GM13976 (cell line): ENCODE data around the gene FYCO1.

Experiments used
- DNase-seq: peaks from one replicate; pipeline ENCODE4 v3.0.0; 2012; ENCODE audit warnings: low spot score
- CTCF ChIP-seq: IDR thresholded peaks from 2 replicates; pipeline ENCODE4 v1.5.1; 2012; ENCODE audit warnings: borderline replicate concordance, mild to moderate bottlenecking; ENCODE audit not compliant: insufficient read depth; ENCODE audit errors: extremely low read depth, missing control alignments, control extremely low read depth
- in situ Hi-C: fragments of 300-500 bp; cut with MboI; formaldehyde crosslinking; loops from one replicate; pipeline ENCODE4 v1.12.0; 2022; ENCODE audit warnings: low sequenced_read_pairs, mixed read lengths, inconsistent platforms; ENCODE audit not compliant: unreplicated experiment

Gene FYCO1

GRCh38 chr3:46029953-46030543 lies 34.4 kb upstream of the FYCO1 start:
- TF ChIP-seq CTCF, result no peak
- DNase-seq, result peak; percentile 48
- in situ Hi-C loops, result no loop called here

GRCh38 chr3:46027736-46028397 lies 32.2 kb upstream of the FYCO1 start:
- in situ Hi-C loops, result no loop called here
- TF ChIP-seq CTCF, result no peak
- DNase-seq, result no peak

- DNase-seq, result no peak
- no peak for TF ChIP-seq CTCF
- in situ Hi-C loops, result no loop called here
Measured at GRCh38 chr3:46027021-46027705, 31.5 kb upstream of the FYCO1 start, which contains the start of gene XCR1. Gene XCR1 (minus strand): TSS chr3:46027483. CDS start chr3:46021947, 5,536 bp downstream.

- TF ChIP-seq CTCF, result no peak
- no peak for DNase-seq
- in situ Hi-C loops, result no loop called here
Measured at GRCh38 chr3:46025139-46025538, 29.5 kb upstream of the FYCO1 start.

- TF ChIP-seq CTCF, result no peak
- DNase-seq, result no peak
- in situ Hi-C loops, result no loop called here
Measured at GRCh38 chr3:46024131-46024530, 28.5 kb upstream of the FYCO1 start.

GRCh38 chr3:46022909-46023785 lies 27.5 kb upstream of the FYCO1 start:
- no peak for TF ChIP-seq CTCF
- in situ Hi-C loops, result no loop called here
- no peak for DNase-seq
